KG1 (cell line): ENCODE measurements around the gene LCN15.
"Not testable (repeated sequence)": the region's sequence is repeated elsewhere in the genome, so short reads cannot be mapped to it uniquely, and the experiment has no call there.

Source experiments
- DNase-seq: peaks from one replicate; lab custom pipeline; 2025; lab: John Stamatoyannopoulos, UW

The LCN15 gene

DNA sequence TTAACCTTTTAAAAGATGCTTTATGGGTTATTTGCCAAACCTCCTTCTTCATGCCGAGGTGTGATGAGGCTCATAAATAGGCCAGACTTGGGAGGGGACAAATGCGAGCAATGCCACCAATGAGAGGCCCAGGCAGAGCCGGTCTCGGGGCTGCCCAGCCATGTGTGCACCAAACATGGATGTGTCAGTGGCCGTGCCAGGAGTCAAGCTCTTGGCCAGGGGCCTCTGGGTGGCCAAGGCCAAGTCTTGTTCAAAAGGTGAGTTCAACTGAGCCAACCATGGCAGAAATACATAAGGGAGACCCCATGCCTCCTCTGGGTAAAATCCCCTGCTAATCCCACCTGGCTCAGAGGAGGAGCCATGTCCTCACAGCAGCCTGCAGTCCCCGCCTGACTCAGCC is 10.9 kb upstream of the LCN15 start:
- no peak for DNase-seq

DNA sequence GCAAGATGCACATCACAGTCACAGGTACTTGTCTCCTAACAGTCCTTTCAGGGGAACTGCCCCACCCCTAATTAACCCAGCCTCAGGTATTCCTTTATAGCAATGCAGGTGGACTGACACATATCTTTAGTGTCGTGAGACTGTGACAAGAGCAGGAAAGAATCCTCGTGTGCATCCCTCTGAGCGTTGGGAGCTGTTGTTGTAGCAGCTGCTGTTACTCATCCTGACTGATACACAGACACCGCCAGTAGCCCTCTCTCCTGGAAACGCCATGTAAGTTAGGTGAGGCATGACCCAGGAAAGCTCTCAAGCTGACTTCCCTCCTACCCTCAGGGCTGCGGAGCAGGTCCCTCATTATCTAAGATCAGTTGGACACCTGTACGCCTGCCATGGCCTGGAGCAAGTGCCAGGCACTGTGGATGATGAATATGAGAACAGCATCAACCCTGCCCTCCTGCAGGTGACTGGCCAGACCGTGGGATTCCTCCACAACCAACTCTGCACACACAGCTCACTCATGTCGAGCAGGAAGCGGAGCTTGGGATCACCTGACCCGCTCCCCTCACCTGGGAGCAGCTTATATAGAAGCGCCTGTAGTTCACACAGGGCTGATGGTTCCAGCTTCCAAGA is 10.2 kb upstream of the LCN15 start:
- no peak for DNase-seq

DNA sequence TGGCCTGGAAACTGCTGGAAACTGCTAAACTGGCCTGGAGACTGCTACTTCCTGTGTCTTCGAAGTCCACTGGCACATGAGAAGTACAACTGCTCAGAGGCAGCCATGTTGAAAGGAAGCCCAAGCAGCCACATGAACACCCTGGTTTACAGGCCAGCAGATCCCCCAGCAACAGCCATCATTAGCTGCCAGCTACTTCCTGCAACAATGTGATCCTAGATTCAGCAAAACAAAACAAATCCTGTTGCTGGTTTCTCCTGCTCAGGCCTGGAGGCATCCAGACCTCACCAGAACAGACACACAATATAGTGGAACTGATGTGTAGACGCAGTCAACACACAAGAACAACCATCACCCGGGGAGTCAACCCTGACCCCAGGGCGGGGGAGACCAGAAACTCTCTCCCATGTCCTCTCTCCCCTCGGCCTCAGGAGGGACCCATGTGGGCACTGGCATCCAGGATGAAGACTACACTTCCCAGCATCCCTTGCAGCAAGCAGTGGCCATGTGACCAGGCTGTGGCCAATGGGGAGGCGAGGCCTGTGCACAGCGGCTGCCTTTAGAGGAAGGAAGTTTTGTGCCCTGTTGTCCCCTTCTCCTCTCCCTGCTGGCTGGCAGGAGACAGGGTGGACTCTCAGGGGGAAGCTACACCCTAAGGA is 9.2 kb upstream of the LCN15 start:
- DNase-seq: no peak

DNA sequence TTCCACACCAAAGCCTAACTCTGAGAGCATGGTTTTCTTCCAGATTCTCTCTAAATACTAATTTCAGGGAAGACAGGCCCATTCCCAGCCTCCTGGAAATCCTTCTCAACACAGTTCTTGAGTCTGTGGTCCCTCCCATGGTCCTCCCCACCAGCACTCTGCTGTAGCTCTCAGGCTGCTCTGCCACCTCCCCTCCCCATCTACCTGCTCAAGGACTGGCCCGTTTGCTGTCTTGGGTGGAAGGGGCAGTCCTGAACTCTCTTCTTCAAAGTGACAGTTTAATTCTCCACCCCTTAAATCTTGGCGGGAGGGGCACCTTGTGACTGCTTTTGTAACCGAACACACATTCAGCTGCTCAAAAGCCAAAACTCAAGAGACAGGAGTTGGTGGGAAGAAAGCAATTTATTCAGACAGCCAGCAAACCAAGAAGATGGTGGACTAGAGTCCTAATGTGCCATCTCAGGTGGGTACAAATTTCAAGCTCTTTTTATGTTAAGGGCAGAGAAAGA is 7.6 kb upstream of the LCN15 start:
- DNase-seq: no peak

DNA sequence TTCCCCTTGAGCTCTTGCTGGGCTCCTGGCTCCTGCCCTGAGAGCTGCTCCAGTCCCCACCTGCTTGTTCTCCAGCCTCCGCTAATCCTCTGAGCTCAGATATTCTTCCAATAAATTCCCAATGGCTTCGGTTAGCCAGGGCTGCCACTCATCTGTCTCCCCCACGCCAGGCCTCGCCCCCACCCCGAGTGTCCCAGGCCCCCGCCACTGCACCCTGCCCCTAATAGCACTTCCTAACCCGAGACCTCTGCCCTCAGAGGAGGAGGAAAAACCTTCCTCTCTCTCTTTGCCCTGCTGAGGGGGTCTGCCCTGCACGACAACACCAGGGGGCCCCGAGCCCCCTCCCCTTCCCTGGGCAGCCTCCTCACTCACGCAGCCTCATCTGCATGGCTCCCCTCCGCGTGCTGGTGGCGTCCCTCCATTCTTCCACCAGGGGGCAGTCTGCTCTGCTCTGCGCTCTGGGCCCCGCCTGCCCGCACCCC is 5.4 kb upstream of the LCN15 start:
- DNase-seq: no peak

DNA sequence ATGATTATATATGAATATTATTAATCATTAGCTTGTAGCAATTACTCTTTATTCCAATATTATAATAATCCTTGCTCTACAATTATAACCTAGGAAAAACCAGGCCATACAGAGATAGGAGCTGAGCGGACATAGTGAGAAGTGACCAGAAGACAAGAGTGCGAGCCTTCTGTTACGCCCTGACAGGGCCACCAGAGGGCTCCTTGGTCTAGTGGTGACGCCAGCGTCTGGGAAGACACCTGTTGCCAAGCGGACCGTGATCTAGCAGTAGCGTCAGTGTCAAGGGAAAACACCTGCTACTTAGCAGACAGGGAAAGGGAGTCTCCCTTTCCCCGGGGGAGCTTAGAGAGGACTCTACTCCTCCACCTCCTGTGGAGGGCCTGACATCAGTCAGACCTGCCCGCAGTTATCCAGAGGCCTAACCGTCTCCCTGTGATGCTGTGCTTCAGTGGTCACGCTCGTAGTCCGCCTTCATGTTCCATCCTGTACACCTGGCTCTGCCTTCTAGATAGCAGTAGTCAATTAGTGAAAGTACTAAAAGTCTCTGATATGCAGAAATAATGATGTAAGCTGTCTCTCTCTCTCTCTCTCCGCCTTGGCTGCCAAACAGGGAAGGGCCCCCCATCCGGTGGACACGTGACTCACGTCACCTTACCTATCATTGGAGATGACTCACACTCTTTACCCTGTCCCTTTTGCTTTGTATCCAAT is 2.2 kb upstream of the LCN15 start:
- DNase-seq: not testable (repeated sequence)

DNA sequence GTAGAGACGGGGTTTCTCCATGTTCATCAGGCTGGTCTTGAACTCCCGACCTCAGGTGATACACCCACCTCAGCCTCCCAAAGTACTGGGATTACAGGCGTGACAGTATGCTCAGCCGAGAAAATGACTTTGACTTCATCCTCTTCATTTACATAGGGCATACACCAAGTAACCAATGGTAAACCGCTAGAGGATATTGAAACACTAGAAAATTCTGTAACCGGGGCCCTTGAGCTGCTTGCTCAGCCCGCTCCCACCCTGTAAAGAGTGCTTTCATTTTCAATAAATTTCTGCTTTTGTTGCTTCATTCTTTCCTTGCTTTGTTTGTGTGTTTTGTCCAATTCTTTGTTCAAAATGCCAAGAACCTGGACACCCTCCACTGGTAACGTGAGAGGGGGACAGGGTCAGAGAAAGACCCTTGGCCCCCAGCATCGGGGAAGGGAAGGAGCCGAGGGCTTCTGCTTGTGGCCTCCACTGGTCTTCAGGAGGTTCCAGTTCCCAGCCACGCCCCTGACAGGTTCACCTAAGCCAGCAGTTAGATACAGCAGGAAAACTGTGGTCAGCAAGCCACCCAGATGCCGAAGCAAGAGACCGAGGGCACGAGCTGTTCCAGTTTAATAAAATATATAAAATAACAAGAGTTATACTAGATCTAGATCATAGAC is 1.6 kb upstream of the LCN15 start:
- not testable (repeated sequence) for DNase-seq

DNA sequence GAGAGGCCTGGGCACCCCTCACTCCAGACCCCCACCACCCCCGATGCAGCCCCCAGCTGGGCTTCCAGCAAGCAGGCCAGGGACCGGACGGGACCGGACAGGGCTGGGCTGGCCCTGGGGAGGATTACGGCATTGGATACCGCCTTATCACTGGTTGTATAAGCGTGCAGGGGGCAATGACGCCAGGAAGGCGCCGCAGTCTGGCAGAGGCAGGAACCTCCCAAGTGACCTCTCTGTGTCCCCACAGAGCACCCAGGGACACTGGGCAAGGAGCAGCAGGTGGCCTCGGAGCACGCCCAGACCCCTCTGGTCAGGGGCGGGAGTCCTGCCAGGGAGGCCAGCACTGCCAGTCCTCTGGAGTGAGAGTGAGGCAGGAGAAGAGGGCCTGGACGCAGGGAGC is 723 bp upstream of the LCN15 start:
- no peak for DNase-seq

DNA sequence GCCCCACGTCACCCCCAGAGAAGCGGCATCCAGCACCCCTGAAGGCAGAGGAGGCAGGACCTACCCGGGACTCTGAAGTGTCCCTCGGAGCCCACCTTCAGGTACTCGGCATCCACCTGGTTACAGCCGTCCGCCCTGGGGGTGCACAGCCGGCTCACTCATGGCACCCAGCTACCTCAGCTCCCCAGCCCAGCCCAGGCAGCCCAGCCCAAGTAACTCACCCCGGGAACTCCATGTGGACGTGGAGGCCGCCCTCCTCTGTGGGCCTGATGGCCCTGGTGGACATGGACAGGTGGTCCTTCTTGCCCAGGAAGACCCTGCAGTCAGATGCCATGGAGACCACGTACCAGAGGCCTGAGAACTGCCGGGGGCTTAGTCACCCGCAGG is 676 bp downstream of the LCN15 start:
- DNase-seq: no peak

DNA sequence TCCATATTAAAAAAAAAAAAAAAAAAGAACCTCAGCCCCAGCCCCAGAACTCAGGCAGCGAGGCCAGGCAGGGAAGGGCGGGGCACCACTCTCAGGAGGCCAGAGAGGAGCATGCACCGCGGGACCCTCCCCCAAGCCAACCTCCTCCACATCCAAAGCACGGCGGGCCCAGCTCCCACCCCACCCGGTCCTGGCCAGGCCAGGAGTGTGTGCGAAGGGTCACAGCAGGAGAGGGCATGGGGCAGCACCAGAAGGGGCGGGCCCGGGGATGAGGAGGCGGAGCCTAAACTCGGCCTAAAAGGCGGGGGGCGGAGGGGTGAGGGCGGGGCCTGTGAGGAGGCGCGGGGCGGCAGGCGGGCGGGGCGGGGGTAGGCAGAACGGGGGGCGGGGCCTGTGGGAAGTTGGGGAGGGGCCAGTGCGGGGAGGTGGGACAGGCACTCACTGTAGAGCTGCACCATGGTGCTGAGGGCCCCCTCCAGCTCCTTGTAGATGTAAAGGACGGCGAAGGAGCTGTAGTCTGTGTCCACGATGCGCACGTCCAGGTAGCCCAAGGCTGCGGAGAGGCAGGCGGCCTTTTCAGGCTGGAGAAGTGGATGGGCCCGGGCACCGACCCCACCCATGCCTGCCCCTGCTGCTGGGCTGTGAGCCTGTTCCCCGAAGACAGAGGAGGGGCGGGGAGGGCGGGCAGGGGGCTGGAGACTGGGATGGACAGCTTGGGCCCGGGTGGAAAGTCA is 1.2 kb downstream of the LCN15 start:
- DNase-seq: no peak

DNA sequence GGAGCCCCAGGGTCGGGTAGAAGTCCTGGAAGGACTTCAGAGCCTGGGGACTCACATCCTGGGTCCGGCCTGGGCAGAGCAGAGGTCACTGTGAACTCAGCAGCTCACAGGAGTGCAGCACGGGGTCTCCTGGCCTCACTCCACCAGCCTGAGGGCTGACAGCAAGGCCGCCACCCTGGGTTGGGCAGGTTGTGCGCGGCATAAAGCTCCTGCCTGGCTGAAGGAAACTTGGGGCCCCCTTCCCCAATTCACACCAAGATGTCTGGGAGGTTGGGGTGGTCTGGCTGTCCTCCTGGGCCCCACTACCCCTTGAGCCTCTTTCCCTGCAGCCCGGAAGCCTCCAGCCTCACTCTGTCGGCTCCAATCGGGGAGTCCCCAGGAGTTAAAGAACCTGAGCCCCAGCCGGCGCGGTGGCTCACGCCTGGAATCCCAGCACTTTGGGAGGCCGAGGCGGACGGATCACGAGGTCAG is 2.1 kb downstream of the LCN15 start:
- no peak for DNase-seq

DNA sequence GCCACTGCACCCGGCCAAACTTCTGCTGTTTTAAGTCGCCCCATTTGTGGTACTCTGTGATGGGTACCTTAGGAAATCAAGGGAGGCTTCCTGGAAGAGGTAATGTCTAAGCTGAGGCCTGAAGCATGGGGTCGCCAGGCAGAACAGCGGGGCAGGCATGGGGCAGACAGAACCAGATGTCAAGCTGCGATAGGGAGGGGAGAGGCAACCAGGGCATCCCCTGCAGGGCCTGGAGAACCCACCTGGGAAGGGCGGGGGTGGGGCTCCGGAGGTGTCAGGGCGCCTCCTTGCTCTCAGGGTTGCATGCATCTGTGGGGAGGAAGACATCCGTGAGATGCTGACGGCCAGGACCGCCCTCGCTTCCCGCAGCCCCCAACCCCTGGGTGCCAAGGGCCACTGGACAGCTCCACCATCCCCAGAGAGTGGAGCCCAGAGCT is 2.8 kb downstream of the LCN15 start:
- no peak for DNase-seq

DNA sequence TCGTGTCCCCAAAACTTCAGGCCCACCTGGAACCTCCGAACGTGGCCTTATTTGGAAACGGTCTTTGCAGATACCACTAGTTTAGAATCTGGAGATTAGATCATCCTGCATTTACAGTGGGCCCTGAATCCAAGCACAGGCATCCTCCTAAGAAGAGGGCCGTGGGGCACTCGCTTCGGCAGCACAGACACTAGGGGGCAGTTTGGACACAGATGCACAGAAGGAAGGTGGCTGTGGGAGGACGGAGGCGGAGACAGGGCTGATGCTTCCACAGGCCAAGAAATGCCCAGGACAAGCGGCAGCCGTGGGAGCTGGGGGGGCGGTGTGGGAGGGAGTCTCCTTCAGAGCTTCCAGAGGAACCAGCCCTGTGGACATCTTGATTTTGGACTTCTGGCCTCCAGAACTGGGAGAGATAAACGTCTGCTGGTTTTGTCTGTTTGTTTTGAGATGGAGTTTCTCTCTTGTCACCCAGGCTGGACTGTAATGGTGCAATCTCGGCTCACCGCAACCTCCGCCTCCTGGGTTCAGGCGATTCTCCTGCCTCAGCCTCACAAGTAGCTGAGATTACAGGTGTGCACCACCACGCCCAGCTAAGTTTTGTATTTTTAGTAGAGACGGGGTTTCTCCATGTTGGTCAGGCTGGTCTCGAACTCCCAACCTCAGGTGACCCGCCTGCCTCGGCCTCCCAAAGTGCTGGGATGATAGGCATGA is 3.3 kb downstream of the LCN15 start:
- not testable (repeated sequence) for DNase-seq

DNA sequence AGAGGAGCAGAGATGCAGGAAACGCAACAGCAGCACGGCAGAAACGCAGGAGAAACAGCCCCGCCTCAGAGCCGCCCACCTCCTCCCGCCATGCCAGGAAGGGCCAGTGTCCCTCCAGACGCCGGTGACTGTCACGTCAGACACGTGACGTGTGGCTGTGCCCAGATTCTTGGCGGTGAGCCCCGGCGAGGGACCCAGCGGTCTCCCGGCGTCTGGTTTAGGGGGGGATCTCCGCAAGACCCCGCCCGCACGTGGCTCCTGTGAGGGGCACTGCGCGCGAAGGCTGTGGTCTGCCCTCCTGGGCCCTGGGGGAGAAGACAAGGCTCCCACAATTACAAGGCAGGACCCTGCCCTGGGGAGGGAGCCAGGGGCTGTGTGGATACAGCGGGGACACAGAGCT is 3.9 kb downstream of the LCN15 start:
- no peak for DNase-seq

DNA sequence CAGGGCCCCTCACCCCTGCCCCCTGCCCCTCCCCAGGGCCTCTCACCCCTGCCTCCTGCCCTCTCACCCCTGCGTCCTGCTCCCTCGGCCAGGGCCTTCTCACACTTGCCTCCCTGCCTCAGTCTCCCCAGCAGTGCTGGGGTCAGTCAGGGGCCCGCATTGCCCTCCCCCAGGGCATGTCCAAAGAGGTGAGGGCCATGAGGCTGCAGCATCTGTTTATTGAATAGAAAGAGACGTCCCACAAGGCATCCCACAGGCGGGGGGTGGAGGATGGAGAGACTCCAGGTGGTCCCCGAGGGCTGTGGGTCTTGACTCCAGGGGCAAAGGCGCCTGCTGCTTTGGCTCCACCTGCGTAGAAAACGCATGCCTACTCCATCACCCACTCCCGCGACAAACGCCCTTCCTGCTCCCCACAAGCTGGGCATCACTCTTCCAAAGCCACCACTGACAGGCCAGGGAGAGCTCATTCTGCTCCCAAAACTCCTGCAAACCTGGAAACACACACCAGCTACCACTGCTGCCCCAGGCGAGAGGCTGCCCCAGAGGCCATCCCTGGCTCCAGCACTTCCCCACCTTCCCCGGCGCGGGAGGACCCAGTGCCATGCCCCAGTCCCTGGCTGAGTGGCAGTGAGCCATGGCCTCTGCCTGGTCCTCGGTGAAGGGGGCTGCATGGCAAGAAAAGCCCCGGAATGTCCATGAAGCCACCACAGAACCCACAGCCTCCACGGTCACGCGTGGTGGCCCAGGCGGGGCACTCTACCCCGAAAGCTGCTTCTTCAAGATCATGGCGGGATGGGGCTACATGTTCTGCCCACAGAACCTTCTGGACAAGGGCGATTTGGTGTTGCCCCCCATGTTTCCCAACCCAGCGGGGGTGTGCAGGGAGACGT is 4.6 kb downstream of the LCN15 start:
- no peak for DNase-seq

DNA sequence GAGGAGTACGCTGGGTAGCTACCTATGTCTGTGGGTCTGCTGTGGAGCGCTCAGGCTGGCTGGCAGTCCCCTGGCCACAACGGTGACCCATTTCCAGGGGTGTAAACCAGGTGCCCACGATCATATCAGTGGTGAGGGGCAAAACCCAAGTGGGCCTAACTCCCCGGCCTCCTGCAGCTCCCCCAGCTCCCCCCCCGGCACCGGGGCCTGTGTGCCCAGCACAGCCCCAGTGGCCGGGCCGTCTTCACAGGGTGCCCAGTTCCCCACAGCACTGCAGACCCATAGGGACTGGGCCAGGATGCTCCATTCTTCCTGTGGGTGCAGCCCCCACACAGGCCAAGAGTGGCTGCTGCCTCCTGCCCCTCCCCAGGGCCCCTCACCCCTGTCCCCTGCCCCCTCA is 5.3 kb downstream of the LCN15 start:
- DNase-seq: no peak

DNA sequence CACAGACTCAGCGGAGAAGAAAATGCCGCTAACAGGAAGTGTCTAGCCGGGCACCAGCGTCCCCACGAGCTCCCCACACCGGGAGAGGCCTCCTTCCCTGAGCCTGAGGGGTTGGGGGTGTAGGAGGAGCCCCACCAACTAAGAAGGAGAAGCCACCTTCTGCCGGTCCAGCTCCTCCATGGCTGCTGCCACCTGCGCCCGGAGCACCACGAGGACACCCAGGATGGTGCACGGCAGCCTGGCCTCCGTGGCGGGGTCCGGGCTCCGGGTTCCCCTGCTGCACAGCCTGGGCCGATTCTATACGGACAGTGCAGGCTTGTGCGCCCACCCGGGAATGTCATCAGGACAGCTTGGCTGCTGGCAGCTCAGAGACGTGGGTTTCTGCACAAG is 6.6 kb downstream of the LCN15 start:
- DNase-seq: no peak

DNA sequence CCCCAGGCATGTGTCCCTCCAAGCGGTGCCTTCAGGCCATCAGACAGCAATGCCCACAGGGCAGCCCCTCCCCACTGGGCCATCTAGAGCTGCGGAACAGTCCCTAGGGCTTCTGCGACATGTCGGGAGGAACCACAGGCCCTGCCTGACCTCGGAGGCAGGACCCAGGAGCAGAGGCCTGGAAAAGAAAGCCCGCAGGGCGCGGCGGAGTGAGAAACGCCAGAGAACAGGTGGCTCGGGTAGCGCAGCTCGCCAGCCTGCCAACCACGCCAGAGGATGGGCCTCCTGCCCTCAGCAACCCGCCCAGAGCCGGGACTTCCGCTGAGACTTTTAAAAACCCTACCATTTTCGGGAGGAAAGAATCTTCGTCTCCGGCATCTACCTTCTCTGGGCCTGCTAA is 7.0 kb downstream of the LCN15 start:
- DNase-seq: no peak

DNA sequence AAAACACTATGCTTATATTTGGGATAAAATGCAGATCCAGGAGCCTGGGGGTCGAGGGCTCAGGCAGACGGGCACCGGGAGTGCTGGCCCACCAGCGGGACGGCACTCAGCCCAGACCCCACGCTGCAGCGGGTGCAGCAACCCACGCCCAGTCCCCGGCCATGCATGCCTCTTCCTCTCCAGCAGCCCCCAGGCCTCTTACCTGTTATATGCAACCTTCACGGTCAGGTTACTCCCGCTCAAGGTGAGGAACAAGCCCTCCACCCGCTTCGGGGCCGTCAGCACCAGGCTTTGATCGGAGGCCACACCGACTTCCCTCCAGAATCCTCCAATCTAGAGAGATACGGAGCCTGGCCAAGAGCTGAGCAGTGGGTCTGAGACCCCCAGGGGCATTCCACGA is 7.5 kb downstream of the LCN15 start:
- no peak for DNase-seq

DNA sequence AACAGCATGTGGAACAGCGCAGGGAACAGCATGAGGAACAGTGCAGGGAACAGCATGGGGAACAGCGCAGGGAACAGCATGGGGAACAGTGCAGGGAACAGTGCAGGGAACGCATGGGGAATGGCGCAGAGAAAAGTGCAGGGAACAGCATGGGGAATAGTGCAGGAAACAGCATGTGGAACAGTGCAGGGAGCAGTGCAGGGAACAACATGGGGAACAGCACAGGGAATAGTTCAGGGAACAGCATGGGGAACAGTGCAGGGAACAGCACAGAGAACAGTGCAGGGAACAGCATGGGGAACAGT is 8.2 kb downstream of the LCN15 start:
- no peak for DNase-seq
